SU-DHL-6 (cell line): ENCODE data around the gene DAGLB.

Experiments
- CTCF ChIP-seq: fragments of 200-600 bp; sonication (generic); IDR thresholded peaks from one replicate; pipeline ENCODE4 v1.5.1; 2017; ENCODE audit warnings: antibody characterized with exemption, mild to moderate bottlenecking, low read length, moderate library complexity; ENCODE audit not compliant: insufficient read depth, poor library complexity, severe bottlenecking
- EZH2phosphoT487 ChIP-seq: fragments of 200-600 bp; sonication (generic), shearing (Covaris generic); conservative IDR thresholded peaks from 2 replicates; pipeline ENCODE4 v1.6.1; 2018; ENCODE audit warnings: mild to moderate bottlenecking, antibody characterized with exemption, low read length, moderate library complexity, mixed read lengths

- TF ChIP-seq CTCF (no peak), EZH2phosphoT487 (no peak)
Measured at GRCh38 chr7:6386779-6387178, 61.0 kb downstream of the DAGLB start.
